Measurements from ENCODE around the gene XYLT1.
A peak's percentile ranks its signal among the peaks of the same experiment; 100 is the strongest.

Gene XYLT1

DNA sequence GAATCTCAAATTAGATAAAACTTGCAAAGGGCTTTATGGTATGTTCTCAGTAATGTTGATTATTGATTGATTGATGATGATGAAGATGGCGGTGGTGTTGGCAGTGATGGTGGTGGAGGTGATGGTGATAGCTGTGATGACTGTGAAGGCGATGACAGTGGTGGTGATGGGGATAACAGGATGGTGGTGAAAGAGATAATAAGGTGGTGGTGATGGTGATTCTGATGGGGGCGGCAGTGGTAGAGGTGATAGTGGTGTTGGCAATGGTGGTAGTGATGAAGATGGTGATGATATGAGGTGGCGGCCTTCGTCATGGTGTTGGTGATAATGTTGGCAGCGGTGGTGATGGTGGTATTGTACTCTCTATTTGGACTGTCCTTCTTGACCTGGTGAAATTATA, 238.3 kb downstream of the XYLT1 start:
- DNase-seq (ENCODE audit: low read depth, low spot score), result no peak

DNA sequence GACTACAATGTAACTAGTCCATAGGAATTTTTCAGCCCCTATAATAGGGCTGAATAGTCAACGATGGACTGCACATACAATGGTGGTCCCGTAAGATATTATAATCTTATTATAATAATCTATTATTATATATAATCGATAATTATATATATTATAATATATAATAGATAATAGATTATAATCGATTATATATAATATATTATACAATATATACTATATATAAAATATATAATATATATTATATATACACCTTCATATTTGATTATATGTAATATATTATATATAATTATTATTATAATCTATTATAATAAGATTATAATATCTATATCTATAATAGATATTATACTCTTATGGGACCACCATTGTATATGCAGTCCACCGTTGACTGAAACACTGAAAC, 238.8 kb downstream of the XYLT1 start:
- no peak for DNase-seq (ENCODE audit: low read depth, low spot score)

DNA sequence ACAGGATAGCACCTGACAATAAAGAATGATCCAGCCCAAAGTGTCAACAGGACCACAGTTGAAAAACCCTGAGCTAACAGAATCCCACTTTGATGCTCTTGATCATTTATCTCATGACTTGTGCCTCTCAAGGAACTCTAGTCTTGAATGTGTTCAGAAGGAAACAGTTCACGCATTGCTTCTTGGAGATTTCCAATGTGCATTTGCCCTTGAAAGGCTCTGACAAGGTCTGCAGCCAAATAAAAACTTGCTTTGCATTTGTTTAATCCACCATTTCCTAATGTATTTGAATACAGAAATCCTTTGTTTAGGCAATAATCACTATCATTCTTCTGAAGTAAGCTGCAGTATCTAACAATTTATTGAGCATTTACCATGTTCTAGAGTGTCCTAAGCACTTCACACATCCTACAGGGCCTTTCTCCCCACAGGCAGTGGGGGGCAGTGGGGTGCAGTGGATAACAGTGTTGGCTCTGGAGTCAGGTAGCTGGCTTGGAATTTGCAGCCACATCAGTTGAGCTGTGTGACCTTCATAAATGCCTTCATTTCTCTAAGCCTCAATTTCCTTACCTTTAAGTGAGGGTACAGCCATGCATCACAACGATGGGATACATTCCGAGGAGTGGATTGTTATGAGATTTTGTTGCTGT, 239.7 kb downstream of the XYLT1 start:
- no peak for DNase-seq (ENCODE audit: low read depth, low spot score)

- DNase-seq (ENCODE audit: low read depth, low spot score), result no peak
Observed at GRCh38 chr16:17229766-17230165, 241.0 kb downstream of the XYLT1 start.

DNA sequence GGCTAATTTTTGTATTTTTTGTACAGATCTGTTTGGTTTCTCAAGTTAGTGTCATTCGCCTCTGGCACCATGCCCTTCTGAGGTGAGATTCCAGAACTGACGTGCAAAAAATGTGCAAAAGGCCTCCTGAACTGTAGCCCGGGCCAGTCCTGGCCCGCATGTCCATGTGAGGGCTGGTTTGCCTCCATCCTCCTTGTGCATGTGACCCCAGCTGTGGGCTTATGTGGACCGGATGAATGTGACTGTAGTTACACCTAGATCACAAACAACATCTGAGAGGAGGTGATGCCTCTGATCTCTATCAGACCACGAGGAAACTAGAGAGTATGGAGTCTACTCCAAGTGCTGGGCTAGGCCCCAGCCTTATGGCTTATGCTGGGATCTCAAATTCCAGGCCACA, 241.6 kb downstream of the XYLT1 start:
- no peak for DNase-seq (ENCODE audit: low read depth, low spot score)

- DNase-seq (ENCODE audit: low read depth, low spot score), result no peak
Observed at GRCh38 chr16:17228708-17229055, 242.1 kb downstream of the XYLT1 start.

DNA sequence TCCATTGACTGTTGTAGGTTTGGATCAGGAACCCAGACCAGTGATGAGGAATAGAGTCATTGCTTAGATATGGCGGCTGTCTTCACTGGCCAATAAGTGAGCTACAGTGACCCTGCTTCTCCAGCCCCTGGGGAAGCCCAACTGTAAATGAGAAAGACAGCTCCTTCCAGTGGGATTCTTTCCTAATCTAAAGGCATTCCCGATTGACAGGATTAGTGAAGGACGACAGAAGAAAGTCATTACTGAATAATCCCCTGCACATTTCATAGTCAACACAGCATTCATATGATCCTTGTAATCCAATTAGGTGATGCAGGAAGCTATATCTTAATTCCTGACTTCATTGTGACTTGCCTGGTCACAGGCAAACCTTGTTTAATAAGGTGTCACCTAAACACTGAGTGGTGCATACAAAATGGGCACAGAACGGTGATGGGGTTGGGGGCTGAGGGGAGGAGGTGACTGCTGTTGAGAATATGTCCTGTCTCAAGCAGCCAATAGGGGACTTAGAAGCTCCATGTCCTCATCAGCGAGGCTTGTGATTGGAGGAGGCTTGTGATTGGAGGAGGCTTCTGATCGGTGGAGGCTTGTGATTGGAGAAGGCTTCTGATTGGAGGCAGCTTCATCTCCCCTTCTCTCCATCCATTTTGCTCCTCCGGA, 242.6 kb downstream of the XYLT1 start:
- DNase-seq (ENCODE audit: low read depth, low spot score), result no peak

GRCh38 chr16:17227278-17227677, 243.5 kb downstream of the XYLT1 start:
- DNase-seq (ENCODE audit: low read depth, low spot score), result no peak

GRCh38 chr16:17225541-17225940, 245.2 kb downstream of the XYLT1 start:
- peak; percentile 39 for DNase-seq (ENCODE audit: low read depth, low spot score)

DNA sequence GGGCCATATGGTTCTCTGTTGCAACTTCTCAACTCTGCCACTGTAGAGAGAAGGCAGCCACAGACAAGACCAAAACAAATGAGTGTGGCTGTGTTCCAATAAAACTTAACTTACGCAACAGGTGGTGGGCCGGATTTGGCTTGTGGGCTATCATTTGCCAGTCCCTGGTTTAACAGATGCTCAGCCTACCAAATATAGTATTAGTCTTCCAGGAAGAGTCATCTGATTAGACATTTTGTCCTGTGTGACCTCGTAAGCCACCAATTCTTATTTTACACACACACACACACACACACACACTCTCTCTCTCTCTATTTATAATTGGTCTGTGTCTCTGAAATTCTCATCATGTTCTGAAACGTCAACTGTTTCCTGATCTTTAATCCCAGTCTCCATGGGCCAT, 245.9 kb downstream of the XYLT1 start:
- peak; percentile 69 for DNase-seq (ENCODE audit: low read depth, low spot score)

- DNase-seq (ENCODE audit: low read depth, low spot score), result no peak
Observed at GRCh38 chr16:17224350-17224749, 246.4 kb downstream of the XYLT1 start.

DNA sequence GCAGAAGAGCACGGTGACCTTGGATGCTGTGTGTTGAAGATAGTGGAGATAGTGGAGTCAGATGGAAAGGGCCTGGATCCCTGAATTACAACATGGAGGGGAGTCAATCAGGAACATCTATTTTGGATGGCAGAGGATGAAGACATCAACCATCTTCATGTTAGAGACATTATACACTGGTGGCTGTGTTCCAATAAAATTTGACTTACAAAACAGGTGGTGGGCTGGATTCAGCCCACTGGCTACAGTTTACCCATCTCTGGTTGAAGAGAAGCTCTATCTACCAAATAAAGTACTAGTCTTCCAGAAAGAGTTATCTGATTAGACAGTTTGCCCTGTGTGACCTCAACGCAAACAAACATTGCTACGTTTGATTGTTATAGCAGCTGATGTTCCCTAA, 247.2 kb downstream of the XYLT1 start:
- no peak for DNase-seq (ENCODE audit: low read depth, low spot score)

GRCh38 chr16:17222871-17223401, 247.8 kb downstream of the XYLT1 start:
- DNase-seq (ENCODE audit: low read depth, low spot score), result peak; percentile 40

GRCh38 chr16:17219991-17220390, 250.8 kb downstream of the XYLT1 start:
- DNase-seq (ENCODE audit: low read depth, low spot score), result no peak

GRCh38 chr16:17215936-17216335, 254.8 kb downstream of the XYLT1 start:
- no peak for DNase-seq (ENCODE audit: low read depth, low spot score)

DNA sequence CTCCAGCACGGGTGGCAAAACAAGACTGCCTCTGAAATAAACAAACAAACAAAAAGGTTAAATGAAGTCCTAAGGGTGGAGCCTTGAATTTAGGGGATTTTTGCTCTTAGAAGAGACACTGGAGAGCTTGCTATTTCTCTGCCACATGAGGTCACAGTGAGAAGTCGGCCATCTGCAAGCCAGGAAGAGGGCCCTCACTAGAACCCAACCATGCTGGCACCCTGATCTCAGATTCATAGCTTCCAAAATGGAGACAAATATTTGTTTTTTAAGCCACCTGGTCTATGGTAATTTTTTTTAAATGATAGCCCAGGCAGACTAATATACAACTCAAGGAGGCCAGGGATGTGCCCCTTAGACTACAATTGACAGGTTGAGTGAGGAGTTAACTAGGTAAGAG, 255.5 kb downstream of the XYLT1 start:
- no peak for DNase-seq (ENCODE audit: low read depth, low spot score)

- DNase-seq (ENCODE audit: low read depth, low spot score), result no peak
Observed at GRCh38 chr16:17213974-17214373, 256.8 kb downstream of the XYLT1 start.

GRCh38 chr16:17213025-17213424, 257.7 kb downstream of the XYLT1 start:
- DNase-seq (ENCODE audit: low read depth, low spot score), result no peak

GRCh38 chr16:17212606-17213005, 258.2 kb downstream of the XYLT1 start:
- DNase-seq (ENCODE audit: low read depth, low spot score), result no peak

DNA sequence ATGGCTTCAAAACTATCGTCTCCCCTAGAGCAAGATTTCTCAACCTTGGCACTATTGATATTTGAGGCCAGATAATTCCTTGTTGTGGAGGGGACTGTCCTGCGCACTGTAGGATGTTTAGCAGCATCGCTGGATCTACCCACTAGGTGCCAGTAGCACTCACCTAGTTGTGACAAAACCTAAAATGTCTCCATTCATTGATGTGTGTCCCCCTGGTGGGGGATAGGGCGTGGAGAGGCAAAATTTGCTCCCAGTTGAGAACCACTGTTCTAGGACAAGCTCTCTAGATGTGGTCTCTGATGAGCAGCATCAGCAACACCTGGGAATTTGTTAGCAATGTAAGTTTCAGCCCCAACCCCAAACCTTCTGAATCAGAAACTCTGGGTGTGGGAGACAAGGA, 259.0 kb downstream of the XYLT1 start:
- DNase-seq (ENCODE audit: low read depth, low spot score), result peak; percentile 14

GRCh38 chr16:17206712-17207111, 264.0 kb downstream of the XYLT1 start:
- DNase-seq (ENCODE audit: low read depth, low spot score), result no peak

DNA sequence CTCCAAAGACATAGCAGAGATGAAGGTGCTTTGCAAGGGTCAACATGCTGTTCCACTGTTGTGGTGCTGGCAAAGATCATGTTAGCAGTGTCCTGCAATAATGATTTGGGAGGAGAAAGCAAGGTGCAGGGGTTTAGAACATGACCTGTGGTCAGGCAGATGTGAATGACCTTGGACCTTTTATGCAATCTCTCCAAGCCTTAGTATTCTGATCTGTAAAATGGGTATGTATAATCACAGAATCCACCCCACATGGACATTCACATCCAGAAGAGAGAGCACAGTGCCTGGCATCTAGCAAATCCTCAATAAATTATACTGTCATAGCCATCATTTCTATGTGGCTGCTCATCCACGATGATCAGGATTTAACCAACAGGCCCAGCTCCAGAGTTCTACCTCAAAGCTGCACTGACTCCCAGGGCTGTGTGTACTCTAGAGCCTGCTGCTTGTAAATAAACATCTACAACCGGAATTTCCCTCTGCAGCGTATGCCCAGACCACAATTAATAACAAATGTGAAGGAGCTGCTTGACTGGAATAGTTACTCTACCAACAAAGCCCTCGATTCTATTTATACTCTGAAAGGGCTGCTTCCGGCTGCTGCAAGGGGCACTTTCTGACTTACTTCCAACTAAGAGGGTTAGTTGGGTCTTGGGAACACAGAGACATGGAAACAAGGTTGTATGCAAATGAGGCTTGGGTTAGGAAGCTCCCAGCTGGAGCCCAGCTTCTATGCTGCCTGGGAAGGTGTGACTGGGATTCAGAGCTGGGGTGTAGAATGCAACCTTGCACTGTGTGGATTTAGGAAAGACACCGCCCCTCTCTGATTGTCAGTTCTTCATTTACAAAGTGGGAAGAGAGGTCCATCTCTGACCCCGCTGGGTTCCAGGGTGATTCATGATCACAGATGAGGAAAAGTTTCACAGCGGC, 265.2 kb downstream of the XYLT1 start:
- peak; percentile 54 for DNase-seq (ENCODE audit: low read depth, low spot score)
